OCI-LY1 (cell line): ENCODE measurements around the gene KCNJ15.

ENCODE experiments used
- H2AFZ ChIP-seq: fragments of 200-600 bp; sonication (generic), shearing (Covaris generic); 2 replicates; pipeline ENCODE4 v1.6.0; 2014; ENCODE audit warnings: antibody characterized with exemption, mild to moderate bottlenecking, low read length
- H3F3A ChIP-seq: fragments of 200-600 bp; sonication (generic), shearing (Covaris generic); 2 replicates; pipeline ENCODE4 v1.6.0; 2014; ENCODE audit warnings: mild to moderate bottlenecking, antibody characterized with exemption, low read length, moderate library complexity; ENCODE audit not compliant: insufficient read depth
- H3K27ac ChIP-seq: fragments of 200-600 bp; sonication (generic); 2 replicates; pipeline ENCODE4 v1.5.1; 2014; ENCODE audit warnings: low read length, mixed run types, mild to moderate bottlenecking, low read depth; ENCODE audit not compliant: poor library complexity, severe bottlenecking
- H3K27me3 ChIP-seq: fragments of 200-600 bp; sonication (generic); 2 replicates; pipeline ENCODE4 v1.6.0; 2014; ENCODE audit warnings: antibody characterized with exemption, mild to moderate bottlenecking, low read length, moderate library complexity; ENCODE audit not compliant: insufficient read depth
- H3K36me3 ChIP-seq: fragments of 200-600 bp; sonication (generic); 2 replicates; pipeline ENCODE4 v1.6.1; 2014; ENCODE audit warnings: mild to moderate bottlenecking, antibody characterized with exemption, low read length, moderate library complexity, mixed read lengths; ENCODE audit not compliant: insufficient read depth
- H3K4me1 ChIP-seq: fragments of 200-600 bp; sonication (generic); 2 replicates; pipeline ENCODE4 v1.5.1; 2014; ENCODE audit warnings: mild to moderate bottlenecking, low read length, moderate library complexity; ENCODE audit not compliant: insufficient read depth, severe bottlenecking
- H3K4me2 ChIP-seq: fragments of 200-600 bp; sonication (generic), shearing (Covaris generic); 2 replicates; pipeline ENCODE4 v1.6.1; 2014; ENCODE audit warnings: low read length
- H3K4me3 ChIP-seq: fragments of 200-600 bp; sonication (generic); 2 replicates; pipeline ENCODE4 v1.5.1; 2014; ENCODE audit warnings: low read length, low read depth, mild to moderate bottlenecking, mixed read lengths; ENCODE audit not compliant: poor library complexity, severe bottlenecking
- H3K79me2 ChIP-seq: fragments of 200-600 bp; shearing (Covaris generic); 2 replicates; pipeline ENCODE4 v1.6.1; 2016; ENCODE audit warnings: mixed run types, low read length, mixed read lengths; ENCODE audit not compliant: insufficient read depth
- H3K9ac ChIP-seq: fragments of 200-600 bp; sonication (generic), shearing (Covaris generic); 2 replicates; pipeline ENCODE4 v1.6.1; 2014; ENCODE audit warnings: mild to moderate bottlenecking, low read length, mixed read lengths
- H3K9me2 ChIP-seq: fragments of 200-600 bp; sonication (generic), shearing (Covaris generic); 2 replicates; pipeline ENCODE4 v1.6.1; 2014; ENCODE audit warnings: low read depth, mild to moderate bottlenecking, low read length, mixed read lengths
- H3K9me3 ChIP-seq: fragments of 200-600 bp; shearing (Covaris generic); 2 replicates; pipeline ENCODE4 v1.6.1; 2014; ENCODE audit warnings: low read length, mixed read lengths
- H4K20me1 ChIP-seq: fragments of 200-600 bp; sonication (generic), shearing (Covaris generic); 2 replicates; pipeline ENCODE4 v1.6.0; 2016; ENCODE audit warnings: mild to moderate bottlenecking, low read length; ENCODE audit not compliant: insufficient read depth
- EZH2 ChIP-seq: fragments of 200-600 bp; sonication (generic), shearing (Covaris generic); IDR thresholded peaks from 2 replicates; pipeline ENCODE4 v1.8.0; 2017; ENCODE audit warnings: borderline replicate concordance, mixed run types, mild to moderate bottlenecking, antibody characterized with exemption, low read length, moderate library complexity, mixed read lengths
- TF ChIP-seq, protein P1 (sequence below): fragments of 200-600 bp; sonication (generic), shearing (Covaris generic); IDR thresholded peaks from 2 replicates; pipeline ENCODE4 v1.5.1; 2017; ENCODE audit warnings: mild to moderate bottlenecking, antibody characterized with exemption, low read length, moderate library complexity, mixed read lengths

The KCNJ15 gene

DNA sequence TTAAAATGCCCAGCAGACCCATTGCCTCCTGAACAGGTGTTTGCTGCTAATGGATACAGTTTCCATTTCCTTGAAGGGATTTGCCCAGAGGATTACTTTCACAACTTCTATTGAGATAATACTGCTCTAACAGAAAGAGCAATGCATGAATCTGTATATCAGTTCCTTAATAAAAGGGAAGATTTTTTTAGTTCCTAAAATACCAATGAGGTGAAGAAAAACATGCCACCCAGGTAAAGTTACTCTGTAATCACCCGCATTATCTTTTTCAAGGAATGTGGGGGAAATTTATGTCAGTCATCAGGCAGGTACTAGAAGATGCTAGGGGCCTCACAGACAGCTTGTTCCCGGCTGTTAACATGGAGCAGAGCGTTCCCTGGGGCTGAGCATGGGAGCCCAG lies 41.1 kb downstream of the KCNJ15 start:
- Histone ChIP-seq H3K4me1 (no peaks in the 10 kb centered on the region), H4K20me1 (no peaks in the 10 kb centered on the region), H2AFZ (no peak overlapping the region), H3K36me3 (no peaks in the 10 kb centered on the region), H3F3A (no peaks in the 10 kb centered on the region), H3K9ac (no peak overlapping the region), H3K27me3 (peaks cover 3% of the 10 kb centered on the region; the same call in 1 of the 2 replicates), H3K79me2 (no peaks in the 10 kb centered on the region), H3K4me3 (no peak overlapping the region), H3K9me3 (no peaks in the 10 kb centered on the region), H3K4me2 (no peak overlapping the region), H3K9me2 (no peaks in the 10 kb centered on the region), H3K27ac (no peak overlapping the region)
- TF ChIP-seq, protein P1, sequence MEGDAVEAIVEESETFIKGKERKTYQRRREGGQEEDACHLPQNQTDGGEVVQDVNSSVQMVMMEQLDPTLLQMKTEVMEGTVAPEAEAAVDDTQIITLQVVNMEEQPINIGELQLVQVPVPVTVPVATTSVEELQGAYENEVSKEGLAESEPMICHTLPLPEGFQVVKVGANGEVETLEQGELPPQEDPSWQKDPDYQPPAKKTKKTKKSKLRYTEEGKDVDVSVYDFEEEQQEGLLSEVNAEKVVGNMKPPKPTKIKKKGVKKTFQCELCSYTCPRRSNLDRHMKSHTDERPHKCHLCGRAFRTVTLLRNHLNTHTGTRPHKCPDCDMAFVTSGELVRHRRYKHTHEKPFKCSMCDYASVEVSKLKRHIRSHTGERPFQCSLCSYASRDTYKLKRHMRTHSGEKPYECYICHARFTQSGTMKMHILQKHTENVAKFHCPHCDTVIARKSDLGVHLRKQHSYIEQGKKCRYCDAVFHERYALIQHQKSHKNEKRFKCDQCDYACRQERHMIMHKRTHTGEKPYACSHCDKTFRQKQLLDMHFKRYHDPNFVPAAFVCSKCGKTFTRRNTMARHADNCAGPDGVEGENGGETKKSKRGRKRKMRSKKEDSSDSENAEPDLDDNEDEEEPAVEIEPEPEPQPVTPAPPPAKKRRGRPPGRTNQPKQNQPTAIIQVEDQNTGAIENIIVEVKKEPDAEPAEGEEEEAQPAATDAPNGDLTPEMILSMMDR = no peak

DNA sequence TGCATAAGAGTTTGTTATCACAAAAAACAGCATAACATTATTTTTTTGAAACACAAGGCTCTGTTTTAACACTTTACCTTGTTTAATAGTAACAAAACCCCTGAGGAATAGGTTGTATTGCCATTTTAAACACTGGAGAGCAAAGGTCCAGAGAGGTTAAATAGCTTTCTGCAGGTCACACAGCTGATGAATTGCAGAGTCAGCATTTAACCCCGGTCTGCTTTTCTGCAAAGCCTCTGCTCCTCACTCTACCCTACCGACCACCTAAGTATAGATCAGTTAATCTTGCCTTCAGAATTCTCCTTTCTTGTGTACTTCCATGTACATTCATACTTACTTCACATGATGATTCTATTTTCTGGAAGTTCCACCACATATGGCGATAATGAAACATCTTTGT lies 42.0 kb downstream of the KCNJ15 start:
- no peak overlapping the region for H2AFZ ChIP-seq

DNA sequence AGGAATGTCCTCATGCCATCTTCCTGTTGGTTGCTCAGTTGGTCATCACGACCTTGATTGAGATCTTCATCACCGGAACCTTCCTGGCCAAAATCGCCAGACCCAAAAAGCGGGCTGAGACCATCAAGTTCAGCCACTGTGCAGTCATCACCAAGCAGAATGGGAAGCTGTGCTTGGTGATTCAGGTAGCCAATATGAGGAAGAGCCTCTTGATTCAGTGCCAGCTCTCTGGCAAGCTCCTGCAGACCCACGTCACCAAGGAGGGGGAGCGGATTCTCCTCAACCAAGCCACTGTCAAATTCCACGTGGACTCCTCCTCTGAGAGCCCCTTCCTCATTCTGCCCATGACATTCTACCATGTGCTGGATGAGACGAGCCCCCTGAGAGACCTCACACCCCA lies 42.9 kb downstream of the KCNJ15 start:
- no peaks in the 10 kb centered on the region for H3K36me3 ChIP-seq
- H3K4me2 ChIP-seq = no peak overlapping the region
- no peak overlapping the region for H2AFZ ChIP-seq
- no peaks in the 10 kb centered on the region for H3F3A ChIP-seq
- no peaks in the 10 kb centered on the region for H3K79me2 ChIP-seq
- no peak overlapping the region for H3K27ac ChIP-seq
- no peak overlapping the region for H3K9ac ChIP-seq
- no peaks in the 10 kb centered on the region for H4K20me1 ChIP-seq
- H3K27me3 ChIP-seq = peaks cover 3% of the 10 kb centered on the region; the same call in 1 of the 2 replicates
- H3K4me3 ChIP-seq = no peak overlapping the region
- no peaks in the 10 kb centered on the region for H3K9me3 ChIP-seq
- no peaks in the 10 kb centered on the region for H3K4me1 ChIP-seq
- H3K9me2 ChIP-seq = no peaks in the 10 kb centered on the region
- no peak for TF ChIP-seq EZH2
- TF ChIP-seq, protein P1 = no peak

More for the DNA sequence above, 42.0 kb downstream of the KCNJ15 start:
- no peak overlapping the region for H3K9ac ChIP-seq
- H4K20me1 ChIP-seq = no peaks in the 10 kb centered on the region
- no peak overlapping the region for H3K4me2 ChIP-seq
- TF ChIP-seq EZH2 = no peak
- TF ChIP-seq, protein P1 = no peak
- no peaks in the 10 kb centered on the region for H3F3A ChIP-seq
- no peaks in the 10 kb centered on the region for H3K9me3 ChIP-seq
- H3K79me2 ChIP-seq = no peaks in the 10 kb centered on the region
- H3K36me3 ChIP-seq = no peaks in the 10 kb centered on the region
- no peak overlapping the region for H3K27ac ChIP-seq
- H3K27me3 ChIP-seq = peaks cover 3% of the 10 kb centered on the region; the same call in 1 of the 2 replicates
- no peaks in the 10 kb centered on the region for H3K4me1 ChIP-seq
- H3K9me2 ChIP-seq = no peaks in the 10 kb centered on the region
- no peak overlapping the region for H3K4me3 ChIP-seq
